K562 (cell line): ENCODE results near the gene PTCH2.

Experiments
- EZH2 ChIP-seq: IDR thresholded peaks from 2 replicates; pipeline ENCODE4 v1.6.1; 2012; ENCODE audit warnings: low read depth, mild to moderate bottlenecking, inconsistent platforms, low read length, borderline replicate concordance
- MAX ChIP-seq: sonication (generic); formaldehyde crosslinking; IDR thresholded peaks from 2 replicates; pipeline ENCODE4 v1.9.0; 2022; ENCODE audit warnings: mild to moderate bottlenecking, missing genetic modification reagents
- NFATC3 ChIP-seq: fragments of 450-650 bp; IDR thresholded peaks from 2 replicates; pipeline ENCODE4 v1.6.1; 2017; ENCODE audit warnings: mild to moderate bottlenecking
- NFXL1 ChIP-seq: fragments of 450-650 bp; formaldehyde crosslinking; IDR thresholded peaks from 2 replicates; pipeline ENCODE4 v1.4.0; 2021; ENCODE audit warnings: mild to moderate bottlenecking
- POLR2A ChIP-seq: fragments of 450-650 bp; conservative IDR thresholded peaks from 2 replicates; pipeline ENCODE4 v1.6.1; 2016
- SPI1 ChIP-seq: IDR thresholded peaks from 2 replicates; pipeline ENCODE4 v1.6.1; 2011; ENCODE audit warnings: low read depth, low read length, control low read depth, borderline replicate concordance
- TRIM24 ChIP-seq, 2 experiments: fragments of 450-650 bp; IDR thresholded peaks; 2 replicates each; pipeline ENCODE4 v1.6.1; 2016
- ZNF24 ChIP-seq: fragments of 450-650 bp; IDR thresholded peaks from 2 replicates; pipeline ENCODE4 v1.6.1; 2016
- ZNF280B ChIP-seq: fragments of 250-450 bp; sonication (Bioruptor Pico); IDR thresholded peaks from 2 replicates; pipeline ENCODE4 v1.5.1; 2021; ENCODE audit warnings: mild to moderate bottlenecking
- TF ChIP-seq, protein P1 (sequence below): fragments of 250-450 bp; sonication (Bioruptor Pico); IDR thresholded peaks from 2 replicates; pipeline ENCODE4 v1.4.0; 2020; ENCODE audit warnings: mild to moderate bottlenecking, moderate library complexity
- TF ChIP-seq, protein P2 (sequence below): fragments of 450-650 bp; IDR thresholded peaks from 2 replicates; pipeline ENCODE4 v1.6.1; 2016; ENCODE audit warnings: mild to moderate bottlenecking
- TF ChIP-seq, protein P3 (sequence below): sonication (generic); formaldehyde crosslinking; IDR thresholded peaks from 2 replicates; pipeline ENCODE4 v1.8.1; 2022; ENCODE audit warnings: missing genetic modification reagents
- TF ChIP-seq, protein P4 (sequence below), 3 experiments: IDR thresholded peaks in 2 of 3; conservative IDR thresholded peaks in 1 of 3; 2 replicates each; pipeline ENCODE4 v1.5.1; 2011 to 2012; ENCODE audit warnings: low read length in 3 of 3, mild to moderate bottlenecking in 3 of 3, control low read depth in 2 of 3, improper control_type of control experiment in 1 of 3, inconsistent platforms in 1 of 3, low read depth in 1 of 3, mixed read lengths in 1 of 3, moderate library complexity in 1 of 3; ENCODE audit not compliant: insufficient read depth in 2 of 3

DNA sequence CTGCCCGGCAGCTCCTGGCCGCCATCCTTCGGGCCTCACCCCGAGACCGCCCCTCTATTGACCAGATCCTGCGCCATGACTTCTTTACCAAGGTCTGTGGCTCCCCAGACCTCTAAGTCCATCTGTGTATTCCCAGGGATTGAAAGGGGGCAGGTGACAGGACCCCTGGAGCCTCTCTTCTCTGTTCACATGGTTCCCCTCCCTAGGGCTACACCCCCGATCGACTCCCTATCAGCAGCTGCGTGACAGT lies 40.1 kb downstream of the PTCH2 start:
- TF ChIP-seq, protein P1, sequence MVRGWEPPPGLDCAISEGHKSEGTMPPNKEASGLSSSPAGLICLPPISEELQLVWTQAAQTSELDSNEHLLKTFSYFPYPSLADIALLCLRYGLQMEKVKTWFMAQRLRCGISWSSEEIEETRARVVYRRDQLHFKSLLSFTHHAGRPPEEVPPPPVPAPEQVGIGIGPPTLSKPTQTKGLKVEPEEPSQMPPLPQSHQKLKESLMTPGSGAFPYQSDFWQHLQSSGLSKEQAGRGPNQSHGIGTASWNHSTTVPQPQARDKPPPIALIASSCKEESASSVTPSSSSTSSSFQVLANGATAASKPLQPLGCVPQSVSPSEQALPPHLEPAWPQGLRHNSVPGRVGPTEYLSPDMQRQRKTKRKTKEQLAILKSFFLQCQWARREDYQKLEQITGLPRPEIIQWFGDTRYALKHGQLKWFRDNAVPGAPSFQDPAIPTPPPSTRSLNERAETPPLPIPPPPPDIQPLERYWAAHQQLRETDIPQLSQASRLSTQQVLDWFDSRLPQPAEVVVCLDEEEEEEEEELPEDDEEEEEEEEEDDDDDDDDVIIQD (CRISPR knock-in tag): no peak
- no peak for TF ChIP-seq EZH2
- TF ChIP-seq, protein P2, sequence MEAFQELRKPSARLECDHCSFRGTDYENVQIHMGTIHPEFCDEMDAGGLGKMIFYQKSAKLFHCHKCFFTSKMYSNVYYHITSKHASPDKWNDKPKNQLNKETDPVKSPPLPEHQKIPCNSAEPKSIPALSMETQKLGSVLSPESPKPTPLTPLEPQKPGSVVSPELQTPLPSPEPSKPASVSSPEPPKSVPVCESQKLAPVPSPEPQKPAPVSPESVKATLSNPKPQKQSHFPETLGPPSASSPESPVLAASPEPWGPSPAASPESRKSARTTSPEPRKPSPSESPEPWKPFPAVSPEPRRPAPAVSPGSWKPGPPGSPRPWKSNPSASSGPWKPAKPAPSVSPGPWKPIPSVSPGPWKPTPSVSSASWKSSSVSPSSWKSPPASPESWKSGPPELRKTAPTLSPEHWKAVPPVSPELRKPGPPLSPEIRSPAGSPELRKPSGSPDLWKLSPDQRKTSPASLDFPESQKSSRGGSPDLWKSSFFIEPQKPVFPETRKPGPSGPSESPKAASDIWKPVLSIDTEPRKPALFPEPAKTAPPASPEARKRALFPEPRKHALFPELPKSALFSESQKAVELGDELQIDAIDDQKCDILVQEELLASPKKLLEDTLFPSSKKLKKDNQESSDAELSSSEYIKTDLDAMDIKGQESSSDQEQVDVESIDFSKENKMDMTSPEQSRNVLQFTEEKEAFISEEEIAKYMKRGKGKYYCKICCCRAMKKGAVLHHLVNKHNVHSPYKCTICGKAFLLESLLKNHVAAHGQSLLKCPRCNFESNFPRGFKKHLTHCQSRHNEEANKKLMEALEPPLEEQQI: no peak
- no peak for TF ChIP-seq MAX (CRISPR knock-in tag)
- TF ChIP-seq POLR2A: no peak; the same call in 1 of the 2 replicates
- TF ChIP-seq, protein P3, sequence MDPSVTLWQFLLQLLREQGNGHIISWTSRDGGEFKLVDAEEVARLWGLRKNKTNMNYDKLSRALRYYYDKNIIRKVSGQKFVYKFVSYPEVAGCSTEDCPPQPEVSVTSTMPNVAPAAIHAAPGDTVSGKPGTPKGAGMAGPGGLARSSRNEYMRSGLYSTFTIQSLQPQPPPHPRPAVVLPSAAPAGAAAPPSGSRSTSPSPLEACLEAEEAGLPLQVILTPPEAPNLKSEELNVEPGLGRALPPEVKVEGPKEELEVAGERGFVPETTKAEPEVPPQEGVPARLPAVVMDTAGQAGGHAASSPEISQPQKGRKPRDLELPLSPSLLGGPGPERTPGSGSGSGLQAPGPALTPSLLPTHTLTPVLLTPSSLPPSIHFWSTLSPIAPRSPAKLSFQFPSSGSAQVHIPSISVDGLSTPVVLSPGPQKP: no peak
- TF ChIP-seq, protein P4, sequence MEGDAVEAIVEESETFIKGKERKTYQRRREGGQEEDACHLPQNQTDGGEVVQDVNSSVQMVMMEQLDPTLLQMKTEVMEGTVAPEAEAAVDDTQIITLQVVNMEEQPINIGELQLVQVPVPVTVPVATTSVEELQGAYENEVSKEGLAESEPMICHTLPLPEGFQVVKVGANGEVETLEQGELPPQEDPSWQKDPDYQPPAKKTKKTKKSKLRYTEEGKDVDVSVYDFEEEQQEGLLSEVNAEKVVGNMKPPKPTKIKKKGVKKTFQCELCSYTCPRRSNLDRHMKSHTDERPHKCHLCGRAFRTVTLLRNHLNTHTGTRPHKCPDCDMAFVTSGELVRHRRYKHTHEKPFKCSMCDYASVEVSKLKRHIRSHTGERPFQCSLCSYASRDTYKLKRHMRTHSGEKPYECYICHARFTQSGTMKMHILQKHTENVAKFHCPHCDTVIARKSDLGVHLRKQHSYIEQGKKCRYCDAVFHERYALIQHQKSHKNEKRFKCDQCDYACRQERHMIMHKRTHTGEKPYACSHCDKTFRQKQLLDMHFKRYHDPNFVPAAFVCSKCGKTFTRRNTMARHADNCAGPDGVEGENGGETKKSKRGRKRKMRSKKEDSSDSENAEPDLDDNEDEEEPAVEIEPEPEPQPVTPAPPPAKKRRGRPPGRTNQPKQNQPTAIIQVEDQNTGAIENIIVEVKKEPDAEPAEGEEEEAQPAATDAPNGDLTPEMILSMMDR (IDR thresholded peaks at IDR 0.05 in 2 of 3, conservative IDR thresholded peaks at IDR 0.05 in 1 of 3; ENCODE audit: insufficient read depth in 2 of 3, low read depth in 1 of 3, low read length in 3 of 3): no peak
- no peak for TF ChIP-seq SPI1
- TF ChIP-seq NFXL1 (CRISPR knock-in tag): no peak
- no peak for TF ChIP-seq ZNF24
- no peak for TF ChIP-seq NFATC3
- TF ChIP-seq TRIM24 (IDR thresholded peaks at IDR 0.05): no peak
- no peak for TF ChIP-seq ZNF280B
